SK-N-SH (cell line): ENCODE data around the gene NTHL1. TPM values are rescaled to one million over a fixed set of nuclear protein-coding genes. Genes with fewer than 3 reads are reported as not detected.

Source experiments
- CTCF ChIA-PET: fragments of 300-600, 350-600 bp; formaldehyde crosslinking; extraction: SDS; loops from one replicate; lab custom pipeline; 2021; lab: Yijun Ruan, JAX
- POLR2A ChIA-PET: fragments of 350-600 bp; sonication (Branson Sonifier 250); formaldehyde crosslinking; extraction: SDS; loops from one replicate; lab custom pipeline; 2020; ENCODE audit warnings: antibody characterized with exemption, inconsistent platforms; lab: Yijun Ruan, JAX
- DNase-seq: peaks from one replicate; pipeline ENCODE4 v3.0.0; 2012
- H2AFZ ChIP-seq: fragments of 200-600 bp; sonication (generic); 2 replicates; pipeline ENCODE4 v1.8.1; 2016; ENCODE audit warnings: antibody characterized with exemption, mild to moderate bottlenecking, low read depth
- H3F3A ChIP-seq: fragments of 200-600 bp; sonication (generic); replicated peaks from 2 replicates; pipeline ENCODE3; 2016; ENCODE audit warnings: antibody characterized with exemption, mild to moderate bottlenecking; ENCODE audit not compliant: insufficient read depth
- H3K27ac ChIP-seq, 2 experiments: fragments of 200-500 bp in 1 of 2; fragments of 200-600 bp in 1 of 2; sonication (Bioruptor generic) in 1 of 2; sonication (generic), shearing (Covaris generic) in 1 of 2; 2 replicates each; pipeline versions ENCODE4 v1.5.1 to v1.6.1; 2014 to 2016; ENCODE audit warnings: low read depth in 2 of 2, inconsistent platforms in 1 of 2, low read length in 1 of 2, mild to moderate bottlenecking in 1 of 2, mixed read lengths in 1 of 2
- H3K27me3 ChIP-seq: fragments of 200-600 bp; sonication (generic), shearing (Covaris generic); 2 replicates; pipeline ENCODE4 v1.6.1; 2016; ENCODE audit warnings: mixed run types; ENCODE audit not compliant: insufficient read depth
- H3K36me3 ChIP-seq, 2 experiments: fragments of 200-500 bp in 1 of 2; fragments of 200-600 bp in 1 of 2; sonication (Bioruptor generic) in 1 of 2; sonication (generic) in 1 of 2; replicated peaks in 1 of 2; 2 replicates each; pipeline versions ENCODE3 to v1.5.1; 2014 to 2016; ENCODE audit warnings: low read length in 1 of 2, mild to moderate bottlenecking in 1 of 2; ENCODE audit not compliant: insufficient read depth in 2 of 2, control insufficient read depth in 1 of 2
- H3K4me1 ChIP-seq, 2 experiments: fragments of 200-500 bp in 1 of 2; fragments of 200-600 bp in 1 of 2; sonication (Bioruptor generic) in 1 of 2; sonication (generic), shearing (Covaris generic) in 1 of 2; 2 replicates each; pipeline versions ENCODE4 v1.5.1 to v1.6.1; 2014 to 2016; ENCODE audit warnings: low read depth in 1 of 2, low read length in 1 of 2, mixed run types in 1 of 2; ENCODE audit not compliant: insufficient read depth in 2 of 2, control insufficient read depth in 1 of 2
- H3K4me2 ChIP-seq: fragments of 200-600 bp; sonication (generic), shearing (Covaris generic); 2 replicates; pipeline ENCODE4 v1.6.1; 2017; ENCODE audit warnings: mixed run types
- H3K4me3 ChIP-seq, 2 experiments: fragments of 200-500 bp in 1 of 2; fragments of 200-600 bp in 1 of 2; sonication (Bioruptor generic) in 1 of 2; sonication (generic), shearing (Covaris generic) in 1 of 2; 2 replicates each; pipeline versions ENCODE4 v1.5.1 to v1.8.1; 2014 to 2016; ENCODE audit warnings: low read depth in 2 of 2, inconsistent platforms in 1 of 2, low read length in 1 of 2, mild to moderate bottlenecking in 1 of 2, mixed read lengths in 1 of 2, moderate library complexity in 1 of 2
- H3K79me2 ChIP-seq: fragments of 200-600 bp; sonication (generic); 2 replicates; pipeline ENCODE4 v1.8.1; 2017; ENCODE audit warnings: mild to moderate bottlenecking; ENCODE audit not compliant: insufficient read depth
- H3K9ac ChIP-seq: fragments of 200-600 bp; sonication (generic); 2 replicates; pipeline ENCODE4 v1.6.1; 2017; ENCODE audit warnings: mixed run types
- H3K9me2 ChIP-seq: fragments of 200-600 bp; sonication (generic); 2 replicates; pipeline ENCODE4 v1.6.1; 2017; ENCODE audit warnings: mixed run types
- H3K9me3 ChIP-seq: fragments of 200-600 bp; sonication (generic); 2 replicates; pipeline ENCODE4 v1.6.1; 2017; ENCODE audit warnings: mixed run types, mild to moderate bottlenecking, moderate library complexity
- H4K20me1 ChIP-seq: fragments of 200-600 bp; sonication (generic); 2 replicates; pipeline ENCODE4 v1.6.1; 2017; ENCODE audit warnings: mild to moderate bottlenecking, mixed run types; ENCODE audit not compliant: insufficient read depth
- FOXJ3 ChIP-seq: sonication (generic); formaldehyde crosslinking; IDR thresholded peaks from 2 replicates; pipeline ENCODE4 v1.5.1; 2020; ENCODE audit warnings: mild to moderate bottlenecking, missing genetic modification reagents
- MXI1 ChIP-seq: IDR thresholded peaks from 2 replicates; pipeline ENCODE4 v1.6.1; 2012; ENCODE audit warnings: mild to moderate bottlenecking, low read depth, low read length, improper control_type of control experiment
- NRF1 ChIP-seq: IDR thresholded peaks from 2 replicates; pipeline ENCODE4 v1.6.1; 2012; ENCODE audit warnings: low read depth, mild to moderate bottlenecking, low read length
- POLR2AphosphoS5 ChIP-seq: IDR thresholded peaks from 2 replicates; pipeline ENCODE4 v1.6.1; 2012; ENCODE audit warnings: low read depth, low read length
- RAD21 ChIP-seq: IDR thresholded peaks from 2 replicates; pipeline ENCODE4 v1.6.1; 2012; ENCODE audit warnings: mild to moderate bottlenecking, low read length
- RXRA ChIP-seq: IDR thresholded peaks from 2 replicates; pipeline ENCODE4 v1.4.0; 2012; ENCODE audit warnings: low read depth, mild to moderate bottlenecking, borderline replicate concordance
- YY1 ChIP-seq: IDR thresholded peaks from 2 replicates; pipeline ENCODE4 v1.4.0; 2012; ENCODE audit warnings: low read depth, mild to moderate bottlenecking
- WGBS: methylation state at CpG from one replicate; pipeline ENCODE4 v1.1.6; 2017; ENCODE audit warnings: low lambda C conversion rate; 5-methylcytosine and 5-hydroxymethylcytosine counted together
- polyA plus RNA-seq, 3 experiments: library from polyadenylated mRNA; depleted of rRNA; stranded (reverse); fragments of >200 nt; gene quantifications; 2 replicates each; pipeline ENCODE4 v1.2.3, GENCODE V29; 2012
- TF ChIP-seq, protein P1 (sequence below): IDR thresholded peaks from 2 replicates; pipeline ENCODE4; 2012
- TF ChIP-seq, protein P2 (sequence below): fragments of 150-350 bp; IDR thresholded peaks from 2 replicates; pipeline ENCODE4 v1.6.1; 2016; ENCODE audit warnings: mild to moderate bottlenecking, low read depth, low read length
- TF ChIP-seq, protein P3 (sequence below): fragments of 200-600 bp; sonication (generic); IDR thresholded peaks from 2 replicates; pipeline ENCODE4 v1.6.1; 2017; ENCODE audit warnings: antibody characterized with exemption, mild to moderate bottlenecking, moderate library complexity

NTHL1 gene
- polyA plus RNA-seq, 1 of the 3 experiments (the other 2 are of a cell fraction), result 77.3 TPM

- TF ChIP-seq, protein P1, sequence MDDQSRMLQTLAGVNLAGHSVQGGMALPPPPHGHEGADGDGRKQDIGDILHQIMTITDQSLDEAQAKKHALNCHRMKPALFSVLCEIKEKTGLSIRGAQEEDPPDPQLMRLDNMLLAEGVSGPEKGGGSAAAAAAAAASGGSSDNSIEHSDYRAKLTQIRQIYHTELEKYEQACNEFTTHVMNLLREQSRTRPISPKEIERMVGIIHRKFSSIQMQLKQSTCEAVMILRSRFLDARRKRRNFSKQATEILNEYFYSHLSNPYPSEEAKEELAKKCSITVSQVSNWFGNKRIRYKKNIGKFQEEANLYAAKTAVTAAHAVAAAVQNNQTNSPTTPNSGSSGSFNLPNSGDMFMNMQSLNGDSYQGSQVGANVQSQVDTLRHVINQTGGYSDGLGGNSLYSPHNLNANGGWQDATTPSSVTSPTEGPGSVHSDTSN, result no peak
- TF ChIP-seq RXRA (no peak), NRF1 (no peak), MXI1 (no peak), YY1 (no peak), FOXJ3 (CRISPR knock-in tag) (no peak)
Measured at GRCh38 chr16:2001456-2002355, 45.9 kb downstream of the NTHL1 start (continued).

DNA sequence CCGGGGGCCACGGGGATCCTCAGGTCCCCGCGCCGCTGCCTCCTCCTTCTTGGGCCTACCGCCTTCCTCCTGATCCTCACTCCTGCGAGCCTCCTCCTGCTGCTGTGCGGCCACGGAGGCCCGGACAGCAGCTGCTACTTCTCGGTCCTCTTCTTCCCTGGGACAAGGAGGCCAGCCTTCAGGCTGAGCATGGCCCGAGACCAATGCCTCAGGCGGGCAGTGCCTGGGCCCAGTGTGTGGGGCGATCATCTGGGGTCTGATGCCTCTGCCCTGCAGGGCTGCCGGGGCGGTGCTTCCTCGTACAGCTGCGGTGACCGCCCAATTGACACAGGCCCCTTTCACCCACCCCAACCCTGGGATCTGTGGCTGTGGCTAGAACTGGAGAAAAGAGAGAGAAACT, 46.6 kb downstream of the NTHL1 start:
- POLR2A ChIA-PET, result no interaction called here
- CTCF ChIA-PET, result interaction anchor here (1.3 to 1.4 kb wide), 2 partner anchors 17 to 139 kb away, joined by 3 to 4 read pairs; partner anchors contain the start of gene GFER
- no peaks in the 10 kb centered on the region for H3K27me3 ChIP-seq
- DNase-seq, result no peak
- H3F3A ChIP-seq, result peaks cover 13% of the 10 kb centered on the region
- H3K9me2 ChIP-seq, result no peaks in the 10 kb centered on the region
- no peak for TF ChIP-seq NRF1
- TF ChIP-seq, protein P2, sequence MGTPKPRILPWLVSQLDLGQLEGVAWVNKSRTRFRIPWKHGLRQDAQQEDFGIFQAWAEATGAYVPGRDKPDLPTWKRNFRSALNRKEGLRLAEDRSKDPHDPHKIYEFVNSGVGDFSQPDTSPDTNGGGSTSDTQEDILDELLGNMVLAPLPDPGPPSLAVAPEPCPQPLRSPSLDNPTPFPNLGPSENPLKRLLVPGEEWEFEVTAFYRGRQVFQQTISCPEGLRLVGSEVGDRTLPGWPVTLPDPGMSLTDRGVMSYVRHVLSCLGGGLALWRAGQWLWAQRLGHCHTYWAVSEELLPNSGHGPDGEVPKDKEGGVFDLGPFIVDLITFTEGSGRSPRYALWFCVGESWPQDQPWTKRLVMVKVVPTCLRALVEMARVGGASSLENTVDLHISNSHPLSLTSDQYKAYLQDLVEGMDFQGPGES, result no peak
- no peak for TF ChIP-seq RAD21
- TF ChIP-seq POLR2AphosphoS5, result no peak
- TF ChIP-seq FOXJ3 (CRISPR knock-in tag), result no peak
- no peak for TF ChIP-seq RXRA
- TF ChIP-seq, protein P3, sequence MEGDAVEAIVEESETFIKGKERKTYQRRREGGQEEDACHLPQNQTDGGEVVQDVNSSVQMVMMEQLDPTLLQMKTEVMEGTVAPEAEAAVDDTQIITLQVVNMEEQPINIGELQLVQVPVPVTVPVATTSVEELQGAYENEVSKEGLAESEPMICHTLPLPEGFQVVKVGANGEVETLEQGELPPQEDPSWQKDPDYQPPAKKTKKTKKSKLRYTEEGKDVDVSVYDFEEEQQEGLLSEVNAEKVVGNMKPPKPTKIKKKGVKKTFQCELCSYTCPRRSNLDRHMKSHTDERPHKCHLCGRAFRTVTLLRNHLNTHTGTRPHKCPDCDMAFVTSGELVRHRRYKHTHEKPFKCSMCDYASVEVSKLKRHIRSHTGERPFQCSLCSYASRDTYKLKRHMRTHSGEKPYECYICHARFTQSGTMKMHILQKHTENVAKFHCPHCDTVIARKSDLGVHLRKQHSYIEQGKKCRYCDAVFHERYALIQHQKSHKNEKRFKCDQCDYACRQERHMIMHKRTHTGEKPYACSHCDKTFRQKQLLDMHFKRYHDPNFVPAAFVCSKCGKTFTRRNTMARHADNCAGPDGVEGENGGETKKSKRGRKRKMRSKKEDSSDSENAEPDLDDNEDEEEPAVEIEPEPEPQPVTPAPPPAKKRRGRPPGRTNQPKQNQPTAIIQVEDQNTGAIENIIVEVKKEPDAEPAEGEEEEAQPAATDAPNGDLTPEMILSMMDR, result no peak
- TF ChIP-seq YY1, result no peak
- no peak overlapping the region for H3K27ac ChIP-seq
- no peak overlapping the region for H2AFZ ChIP-seq
- peaks cover 8 to 62% of the 10 kb centered on the region in 2 experiments for H3K36me3 ChIP-seq
- H3K4me3 ChIP-seq, result no peak overlapping the region
- no peaks in the 10 kb centered on the region for H3K9me3 ChIP-seq
- peaks cover 42% of the 10 kb centered on the region for H3K79me2 ChIP-seq
- WGBS, result 91% methylated on average over 13 of the region's 19 CpGs
- no peak overlapping the region for H3K4me2 ChIP-seq
- H3K9ac ChIP-seq, result no peak overlapping the region
- peaks cover 9 to 26% of the 10 kb centered on the region in 2 experiments; a peak in 3 of 4 replicates for H3K4me1 ChIP-seq
- peaks cover 42% of the 10 kb centered on the region for H4K20me1 ChIP-seq
